GM19468 (cell line): ENCODE results near the gene ZNF764.
"Not testable (repeated sequence)": the region's sequence is repeated elsewhere in the genome, so short reads cannot be mapped to it uniquely, and the experiment has no call there.

Source experiments
- ATAC-seq: cut with Tn5 transposase; IDR thresholded peaks from one replicate; pipeline ENCODE4 v1.9.1; 2021; ENCODE audit warnings: mild to moderate bottlenecking, moderate library complexity, moderate number of reproducible peaks; ENCODE audit not compliant: unreplicated experiment; ENCODE audit errors: extremely low read depth

ZNF764 gene

GRCh38 chr16:30528799-30529457 is 29.2 kb downstream of the ZNF764 start:
- no peak for ATAC-seq

GRCh38 chr16:30527635-30528178 is 30.5 kb downstream of the ZNF764 start:
- ATAC-seq: no peak

- ATAC-seq: peak; percentile 82
Measured at GRCh38 chr16:30526823-30527634, 31.1 kb downstream of the ZNF764 start.

GRCh38 chr16:30526137-30526822 is 31.9 kb downstream of the ZNF764 start, which contains the start of gene ZNF768:
TSS of gene ZNF768 (minus strand) at chr16:30526566. CDS start at chr16:30526413, 153 bp downstream.
- ATAC-seq: no peak

GRCh38 chr16:30525844-30526136 is 32.4 kb downstream of the ZNF764 start:
- no peak for ATAC-seq

- no peak for ATAC-seq
Measured at GRCh38 chr16:30524575-30525568, 33.3 kb downstream of the ZNF764 start.

- ATAC-seq: no peak
Measured at GRCh38 chr16:30523768-30524574, 34.2 kb downstream of the ZNF764 start.

GRCh38 chr16:30522702-30523463 is 35.3 kb downstream of the ZNF764 start:
- not testable (repeated sequence) for ATAC-seq

GRCh38 chr16:30521873-30522641 is 36.1 kb downstream of the ZNF764 start:
- no peak for ATAC-seq

- no peak for ATAC-seq
Measured at GRCh38 chr16:30521476-30521872, 36.7 kb downstream of the ZNF764 start.

- ATAC-seq: no peak
Measured at GRCh38 chr16:30519120-30520049, 38.8 kb downstream of the ZNF764 start.

GRCh38 chr16:30518552-30518951 is 39.6 kb downstream of the ZNF764 start:
- no peak for ATAC-seq

GRCh38 chr16:30515275-30515674 is 42.9 kb downstream of the ZNF764 start:
- no peak for ATAC-seq

- no peak for ATAC-seq
Measured at GRCh38 chr16:30511509-30511908, 46.7 kb downstream of the ZNF764 start.

GRCh38 chr16:30510376-30510938 is 47.7 kb downstream of the ZNF764 start:
- ATAC-seq: no peak
